BE2C (cell line): ENCODE measurements around the gene KRT33B.
"Not testable (repeated sequence)": the region's sequence is repeated elsewhere in the genome, so short reads cannot be mapped to it uniquely, and the experiment has no call there.

Source experiments
- DNase-seq: peaks from one replicate; pipeline ENCODE4 v3.0.0-alpha.2; 2020
- H3K27me3 ChIP-seq: fragments of 250-450 bp; sonication (Bioruptor Pico); 2 replicates; pipeline ENCODE4 v1.5.1; 2020; ENCODE audit warnings: mild to moderate bottlenecking
- H3K36me3 ChIP-seq: fragments of 250-450 bp; sonication (Bioruptor Pico); 2 replicates; pipeline ENCODE4 v1.5.1; 2020; ENCODE audit warnings: mild to moderate bottlenecking
- H3K4me1 ChIP-seq: fragments of 250-450 bp; sonication (Bioruptor Pico); 2 replicates; pipeline ENCODE4 v1.5.1; 2020
- H3K4me3 ChIP-seq: 2 replicates; pipeline ENCODE4 v1.5.1; 2011; ENCODE audit warnings: low read depth, low read length
- H3K9me3 ChIP-seq: fragments of 250-450 bp; sonication (Bioruptor Pico); 2 replicates; pipeline ENCODE4 v1.5.1; 2020
- CTCF ChIP-seq: IDR thresholded peaks from 2 replicates; pipeline ENCODE4 v1.5.1; 2012; ENCODE audit warnings: mild to moderate bottlenecking, low read depth, low read length

The KRT33B gene

GRCh38 chr17:41352597-41353366, 16.8 kb downstream of the KRT33B start:
- no peak for TF ChIP-seq CTCF
- DNase-seq: no peak

GRCh38 chr17:41351177-41351576, 18.4 kb downstream of the KRT33B start:
- DNase-seq: no peak
- no peak for TF ChIP-seq CTCF

More at GRCh38 chr17:41352597-41353366, 16.8 kb downstream of the KRT33B start:
- Histone ChIP-seq H3K36me3 (no peaks in the 10 kb centered on the region), H3K4me1 (no peaks in the 10 kb centered on the region), H3K9me3 (no peaks in the 10 kb centered on the region), H3K4me3 (no peak overlapping the region), H3K27me3 (peaks cover 23% of the 10 kb centered on the region)

GRCh38 chr17:41350381-41350878, 19.2 kb downstream of the KRT33B start, which contains the start of gene KRT33A:
Gene KRT33A, minus strand, starts transcription at chr17:41350828. Its CDS starts 61 bp downstream, at chr17:41350767.
- peaks cover 14% of the 10 kb centered on the region for H3K27me3 ChIP-seq
- H3K4me1 ChIP-seq, H3K4me3 ChIP-seq, H3K9me3 ChIP-seq, DNase-seq, H3K36me3 ChIP-seq: not testable (repeated sequence)

More at GRCh38 chr17:41351177-41351576, 18.4 kb downstream of the KRT33B start:
- Histone ChIP-seq H3K9me3 (no peaks in the 10 kb centered on the region), H3K27me3 (peaks cover 19% of the 10 kb centered on the region), H3K36me3 (no peaks in the 10 kb centered on the region), H3K4me3 (no peak overlapping the region), H3K4me1 (no peaks in the 10 kb centered on the region)

DNA sequence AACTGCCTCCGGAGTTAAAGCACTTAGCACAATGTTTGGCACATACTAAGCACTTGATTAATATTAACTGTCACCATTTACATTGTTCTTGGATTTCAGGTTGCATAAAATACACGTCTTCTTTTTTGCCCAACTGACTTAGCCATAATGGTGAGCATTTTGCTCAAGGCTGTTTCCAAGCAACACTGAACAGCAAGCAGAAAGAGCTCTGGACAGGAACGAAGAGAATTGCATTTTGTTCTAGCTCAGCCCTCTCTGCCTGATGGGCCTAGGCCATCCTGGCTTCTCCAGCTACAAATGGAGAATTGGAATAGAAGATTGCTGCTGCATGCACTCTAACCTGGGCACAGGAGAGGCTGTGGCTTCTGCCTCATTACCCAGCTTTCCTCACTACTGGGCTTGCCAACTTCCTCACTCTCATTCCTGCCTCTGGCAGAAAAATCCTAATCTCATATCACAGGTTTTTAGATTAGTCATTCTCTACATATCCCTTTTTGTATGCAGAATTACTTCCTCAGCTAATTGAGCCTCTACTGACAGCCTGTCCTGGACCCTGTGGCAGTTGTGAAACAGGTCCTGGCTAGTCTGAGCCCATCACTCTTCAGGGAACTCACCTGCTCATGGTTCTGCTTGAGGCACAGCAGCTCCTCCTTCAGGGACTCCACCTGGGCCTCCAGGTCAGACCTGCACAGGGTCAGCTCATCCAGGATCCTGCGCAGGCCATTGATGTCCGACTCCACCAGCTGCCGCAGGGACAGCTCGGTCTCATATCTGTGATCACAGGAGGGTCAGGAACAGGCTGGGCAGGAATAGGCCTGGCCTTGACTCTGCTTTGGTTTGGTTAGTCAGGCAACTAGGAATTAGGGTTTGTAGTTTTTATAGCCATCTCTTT, 21.5 kb downstream of the KRT33B start:
- Histone ChIP-seq H3K4me1 (no peaks in the 10 kb centered on the region), H3K27me3 (peaks cover 11% of the 10 kb centered on the region), H3K9me3 (no peaks in the 10 kb centered on the region), H3K36me3 (no peaks in the 10 kb centered on the region), H3K4me3 (no peak overlapping the region)
- TF ChIP-seq CTCF: no peak
- DNase-seq: no peak

- not testable (repeated sequence) for H3K36me3 ChIP-seq, H3K9me3 ChIP-seq, DNase-seq, H3K27me3 ChIP-seq, H3K4me1 ChIP-seq, H3K4me3 ChIP-seq
These were observed 23.2 kb downstream of the KRT33B start for GRCh38 chr17:41346421-41346820.

- H3K27me3 ChIP-seq: peaks cover 3% of the 10 kb centered on the region; the same call in 1 of the 2 replicates
- no peak for DNase-seq
- no peaks in the 10 kb centered on the region for H3K4me1 ChIP-seq
- H3K9me3 ChIP-seq: no peaks in the 10 kb centered on the region
- H3K4me3 ChIP-seq: no peak overlapping the region
- H3K36me3 ChIP-seq: no peaks in the 10 kb centered on the region
- TF ChIP-seq CTCF: no peak
These were observed 23.6 kb downstream of the KRT33B start for GRCh38 chr17:41345992-41346391.
